GM23338 (cell line): ENCODE data around the gene ESR2. TPM values are rescaled to one million over a fixed set of nuclear protein-coding genes. Genes with fewer than 3 reads are reported as not detected.
A peak's percentile ranks its signal among the peaks of the same experiment; 100 is the strongest.

Experiments
- ATAC-seq: fragments of 200-7000 bp; cut with Tn5 transposase; 3 replicates; pipeline ENCODE4 v1.9.1; 2020
- DNase-seq: peaks from one replicate; pipeline ENCODE4 v3.0.0-alpha.2; 2015; ENCODE audit warnings: low spot score
- H2AFZ ChIP-seq: fragments of 200-600 bp; sonication (generic); 2 replicates; pipeline ENCODE4 v1.8.0; 2016; ENCODE audit warnings: antibody characterized with exemption, mild to moderate bottlenecking, moderate library complexity
- H3F3A ChIP-seq: fragments of 200-600 bp; sonication (generic); replicated peaks from 2 replicates; pipeline ENCODE4 v1.8.0; 2017; ENCODE audit warnings: antibody characterized with exemption, mixed run types, low read depth
- H3K27ac ChIP-seq: fragments of 200-600 bp; sonication (generic); 2 replicates; pipeline ENCODE4 v1.6.1; 2016; ENCODE audit warnings: low read depth
- H3K27me3 ChIP-seq: fragments of 200-600 bp; sonication (generic); 2 replicates; pipeline ENCODE4 v1.8.0; 2016; ENCODE audit warnings: mild to moderate bottlenecking, mixed run types, moderate library complexity; ENCODE audit not compliant: insufficient read depth
- H3K36me3 ChIP-seq: fragments of 200-600 bp; sonication (generic); 2 replicates; pipeline ENCODE4 v1.8.0; 2016; ENCODE audit warnings: mild to moderate bottlenecking; ENCODE audit not compliant: insufficient read depth
- H3K4me1 ChIP-seq: fragments of 200-600 bp; sonication (generic); 2 replicates; pipeline ENCODE4 v1.8.0; 2016; ENCODE audit warnings: mild to moderate bottlenecking, moderate library complexity; ENCODE audit not compliant: insufficient read depth
- H3K4me2 ChIP-seq: fragments of 200-600 bp; sonication (generic); 2 replicates; pipeline ENCODE4 v1.7.1; 2017; ENCODE audit warnings: mixed run types
- H3K4me3 ChIP-seq: fragments of 200-600 bp; sonication (generic); 2 replicates; pipeline ENCODE4 v1.6.1; 2016; ENCODE audit warnings: mixed run types
- H3K79me2 ChIP-seq: fragments of 200-600 bp; sonication (generic); replicated peaks from 2 replicates; pipeline ENCODE4 v1.8.0; 2017; ENCODE audit warnings: mild to moderate bottlenecking; ENCODE audit not compliant: insufficient read depth
- H3K9me2 ChIP-seq: fragments of 200-600 bp; sonication (generic); 2 replicates; pipeline ENCODE4 v1.8.0; 2017; ENCODE audit not compliant: insufficient read depth
- H4K20me1 ChIP-seq: fragments of 200-600 bp; sonication (generic); replicated peaks from 2 replicates; pipeline ENCODE4 v1.8.0; 2017; ENCODE audit warnings: mild to moderate bottlenecking; ENCODE audit not compliant: insufficient read depth
- H3K27ac Mint-ChIP-seq: 2 replicates; pipeline ENCODE4 v1.8.0; 2020; ENCODE audit warnings: inconsistent platforms, mild to moderate bottlenecking, moderate library complexity, mixed read lengths
- H3K27me3 Mint-ChIP-seq: 3 replicates; pipeline ENCODE4 v1.8.0; 2022; ENCODE audit warnings: low read depth, mild to moderate bottlenecking, moderate library complexity, mixed read lengths, inconsistent platforms; ENCODE audit not compliant: insufficient read depth, poor library complexity
- H3K36me3 Mint-ChIP-seq: 3 replicates; pipeline ENCODE4 v1.8.0; 2021; ENCODE audit warnings: low read depth, mild to moderate bottlenecking, inconsistent platforms, moderate library complexity, mixed read lengths
- H3K4me1 Mint-ChIP-seq: 3 replicates; pipeline ENCODE4 v1.8.0; 2020; ENCODE audit warnings: mild to moderate bottlenecking, inconsistent platforms, mixed read lengths
- H3K4me3 Mint-ChIP-seq: 3 replicates; pipeline ENCODE4 v1.8.0; 2021; ENCODE audit warnings: moderate library complexity, mild to moderate bottlenecking, inconsistent platforms, mixed read lengths
- H3K9me3 Mint-ChIP-seq: 3 replicates; pipeline ENCODE4 v1.8.0; 2020; ENCODE audit warnings: moderate library complexity, mild to moderate bottlenecking, inconsistent platforms, mixed read lengths
- EZH2 ChIP-seq: fragments of 200-600 bp; sonication (generic); IDR thresholded peaks from one replicate; pipeline ENCODE4 v1.8.0; 2017; ENCODE audit warnings: antibody characterized with exemption, mild to moderate bottlenecking, low read depth; ENCODE audit not compliant: unreplicated experiment
- JUNB ChIP-seq: IDR thresholded peaks from one replicate; pipeline ENCODE4 v1.6.1; 2016; ENCODE audit warnings: antibody characterized with exemption; ENCODE audit not compliant: unreplicated experiment
- NANOG ChIP-seq: IDR thresholded peaks from 2 replicates; pipeline ENCODE4 v1.6.1; 2016; ENCODE audit warnings: antibody characterized with exemption, borderline replicate concordance
- POLR2AphosphoS5 ChIP-seq: IDR thresholded peaks from 2 replicates; pipeline ENCODE4 v1.6.1; 2016; ENCODE audit warnings: antibody characterized with exemption, low read depth
- STAT1 ChIP-seq: IDR thresholded peaks from one replicate; pipeline ENCODE4 v1.6.1; 2016; ENCODE audit warnings: antibody characterized with exemption; ENCODE audit not compliant: unreplicated experiment
- polyA plus RNA-seq: library from polyadenylated mRNA; unstranded; fragments of >200 nt; fragmentation: Nextera tagmentation; extraction: Ambion mirVana; gene quantifications from 2 replicates; pipeline ENCODE4 v1.2.1, GENCODE V29; 2016
- total RNA-seq: library from RNA; depleted of rRNA; stranded (reverse); fragments of >200 nt; shearing (Covaris generic); gene quantifications from 2 replicates; pipeline ENCODE4 v1.2.3, GENCODE V29; 2014
- TF ChIP-seq, protein P1 (sequence below), 2 experiments: fragments of 200-600 bp in 1 of 2; sonication (generic) in 1 of 2; conservative IDR thresholded peaks; 2 replicates each; pipeline versions ENCODE4 v1.5.1 to v1.6.1; 2016 to 2017; ENCODE audit warnings: antibody characterized with exemption in 2 of 2, low read depth in 2 of 2, mild to moderate bottlenecking in 2 of 2, moderate library complexity in 1 of 2
- TF ChIP-seq, protein P2 (sequence below): IDR thresholded peaks from one replicate; pipeline ENCODE4 v1.6.1; 2018; ENCODE audit warnings: antibody characterized with exemption; ENCODE audit not compliant: unreplicated experiment

ESR2 gene
- total and polyA plus RNA-seq, 2 experiments from 2014 or later: 0.58 to 0.59 TPM

DNA sequence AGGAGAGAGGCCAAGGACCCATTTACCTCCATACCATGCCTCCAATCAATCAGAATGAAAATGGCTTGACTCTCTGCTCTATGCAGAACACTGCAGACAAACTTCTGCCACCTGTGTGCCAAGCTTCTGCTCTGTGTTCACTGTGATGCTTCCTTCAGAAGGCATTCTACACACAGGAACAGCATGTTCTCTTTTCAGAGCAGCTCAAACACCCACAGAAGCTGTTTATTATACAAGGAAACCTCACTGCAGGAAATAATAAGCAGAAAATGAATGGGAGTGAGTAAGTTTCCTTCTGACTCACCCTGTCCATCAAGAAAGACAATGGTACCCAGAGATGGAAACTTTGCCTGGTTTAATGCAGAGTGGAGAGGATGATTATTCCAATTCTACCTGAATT, 2.4 kb upstream of the ESR2 start:
- no peaks in the 10 kb centered on the region for H3K36me3 Mint-ChIP-seq
- Histone ChIP-seq H3K36me3 (no peaks in the 10 kb centered on the region), H3K4me2 (no peak overlapping the region), H2AFZ (no peak overlapping the region), H3K27me3 (peaks cover 29% of the 10 kb centered on the region), H3K79me2 (no peaks in the 10 kb centered on the region), H3K9me2 (no peaks in the 10 kb centered on the region), H3K4me1 (0 out of 2 replicates have a peak, but pooled peaks cover 5% of the 10 kb centered on the region), H4K20me1 (no peaks in the 10 kb centered on the region), H3K4me3 (no peak overlapping the region), H3K27ac (no peak overlapping the region), H3F3A (peaks cover 5% of the 10 kb centered on the region; the same call in 1 of the 2 replicates)
- peaks cover 24% of the 10 kb centered on the region for H3K27me3 Mint-ChIP-seq
- DNase-seq: no peak
- no peaks in the 10 kb centered on the region for H3K9me3 Mint-ChIP-seq
- no peak for ATAC-seq
- no peak overlapping the region for H3K27ac Mint-ChIP-seq
- H3K4me1 Mint-ChIP-seq: peaks cover 8% of the 10 kb centered on the region; the same call in 2 of the 3 replicates
- no peak overlapping the region for H3K4me3 Mint-ChIP-seq
- TF ChIP-seq JUNB (no peak), NANOG (no peak), EZH2 (no peak), POLR2AphosphoS5 (no peak), STAT1 (no peak)
- TF ChIP-seq, protein P1, sequence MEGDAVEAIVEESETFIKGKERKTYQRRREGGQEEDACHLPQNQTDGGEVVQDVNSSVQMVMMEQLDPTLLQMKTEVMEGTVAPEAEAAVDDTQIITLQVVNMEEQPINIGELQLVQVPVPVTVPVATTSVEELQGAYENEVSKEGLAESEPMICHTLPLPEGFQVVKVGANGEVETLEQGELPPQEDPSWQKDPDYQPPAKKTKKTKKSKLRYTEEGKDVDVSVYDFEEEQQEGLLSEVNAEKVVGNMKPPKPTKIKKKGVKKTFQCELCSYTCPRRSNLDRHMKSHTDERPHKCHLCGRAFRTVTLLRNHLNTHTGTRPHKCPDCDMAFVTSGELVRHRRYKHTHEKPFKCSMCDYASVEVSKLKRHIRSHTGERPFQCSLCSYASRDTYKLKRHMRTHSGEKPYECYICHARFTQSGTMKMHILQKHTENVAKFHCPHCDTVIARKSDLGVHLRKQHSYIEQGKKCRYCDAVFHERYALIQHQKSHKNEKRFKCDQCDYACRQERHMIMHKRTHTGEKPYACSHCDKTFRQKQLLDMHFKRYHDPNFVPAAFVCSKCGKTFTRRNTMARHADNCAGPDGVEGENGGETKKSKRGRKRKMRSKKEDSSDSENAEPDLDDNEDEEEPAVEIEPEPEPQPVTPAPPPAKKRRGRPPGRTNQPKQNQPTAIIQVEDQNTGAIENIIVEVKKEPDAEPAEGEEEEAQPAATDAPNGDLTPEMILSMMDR (conservative IDR thresholded peaks at IDR 0.05; ENCODE audit: low read depth in 2 of 2): no peak
- TF ChIP-seq, protein P2, sequence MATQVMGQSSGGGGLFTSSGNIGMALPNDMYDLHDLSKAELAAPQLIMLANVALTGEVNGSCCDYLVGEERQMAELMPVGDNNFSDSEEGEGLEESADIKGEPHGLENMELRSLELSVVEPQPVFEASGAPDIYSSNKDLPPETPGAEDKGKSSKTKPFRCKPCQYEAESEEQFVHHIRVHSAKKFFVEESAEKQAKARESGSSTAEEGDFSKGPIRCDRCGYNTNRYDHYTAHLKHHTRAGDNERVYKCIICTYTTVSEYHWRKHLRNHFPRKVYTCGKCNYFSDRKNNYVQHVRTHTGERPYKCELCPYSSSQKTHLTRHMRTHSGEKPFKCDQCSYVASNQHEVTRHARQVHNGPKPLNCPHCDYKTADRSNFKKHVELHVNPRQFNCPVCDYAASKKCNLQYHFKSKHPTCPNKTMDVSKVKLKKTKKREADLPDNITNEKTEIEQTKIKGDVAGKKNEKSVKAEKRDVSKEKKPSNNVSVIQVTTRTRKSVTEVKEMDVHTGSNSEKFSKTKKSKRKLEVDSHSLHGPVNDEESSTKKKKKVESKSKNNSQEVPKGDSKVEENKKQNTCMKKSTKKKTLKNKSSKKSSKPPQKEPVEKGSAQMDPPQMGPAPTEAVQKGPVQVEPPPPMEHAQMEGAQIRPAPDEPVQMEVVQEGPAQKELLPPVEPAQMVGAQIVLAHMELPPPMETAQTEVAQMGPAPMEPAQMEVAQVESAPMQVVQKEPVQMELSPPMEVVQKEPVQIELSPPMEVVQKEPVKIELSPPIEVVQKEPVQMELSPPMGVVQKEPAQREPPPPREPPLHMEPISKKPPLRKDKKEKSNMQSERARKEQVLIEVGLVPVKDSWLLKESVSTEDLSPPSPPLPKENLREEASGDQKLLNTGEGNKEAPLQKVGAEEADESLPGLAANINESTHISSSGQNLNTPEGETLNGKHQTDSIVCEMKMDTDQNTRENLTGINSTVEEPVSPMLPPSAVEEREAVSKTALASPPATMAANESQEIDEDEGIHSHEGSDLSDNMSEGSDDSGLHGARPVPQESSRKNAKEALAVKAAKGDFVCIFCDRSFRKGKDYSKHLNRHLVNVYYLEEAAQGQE: no peak

DNA sequence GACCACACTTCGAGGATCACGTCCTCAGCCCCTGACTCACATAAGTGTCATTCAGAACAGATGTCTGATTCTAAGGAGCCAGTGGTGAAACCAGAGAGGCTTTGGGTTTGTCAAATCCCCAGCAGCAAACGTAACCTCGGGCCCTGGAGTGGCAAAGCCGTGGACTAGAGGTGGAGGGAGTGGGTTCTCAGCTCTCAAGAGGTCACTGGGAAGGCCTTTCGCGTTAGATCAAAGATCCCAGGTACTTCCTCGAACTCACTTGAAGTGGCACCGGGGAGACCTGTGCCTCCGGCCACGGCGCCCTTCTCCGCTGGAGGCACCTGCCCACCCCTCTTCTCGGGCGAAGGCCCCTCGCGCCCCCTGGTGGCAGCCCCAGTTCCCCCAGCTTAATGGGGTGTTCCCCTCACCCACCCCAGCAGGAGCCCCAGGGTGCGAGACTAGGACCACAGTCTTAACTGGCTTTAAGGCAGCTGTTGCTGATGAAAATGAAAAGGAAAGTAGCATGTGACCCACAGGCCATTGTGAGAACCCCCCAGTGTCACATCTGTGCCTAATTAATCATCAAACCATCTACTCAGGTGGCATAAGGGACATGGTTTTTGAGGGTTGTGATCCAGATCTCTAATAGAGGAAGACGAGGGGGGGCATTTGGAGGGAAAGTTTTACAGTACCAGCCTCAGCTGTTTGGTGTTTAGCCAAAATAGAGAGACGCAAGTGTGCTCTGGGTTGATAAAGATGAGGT, 672 bp upstream of the ESR2 start:
- Histone ChIP-seq H3K4me3 (peak overlapping the region; percentile 77), H3K4me2 (peak overlapping the region; percentile 95), H3F3A (peaks cover 5% of the 10 kb centered on the region; the same call in 1 of the 2 replicates), H4K20me1 (no peaks in the 10 kb centered on the region), H3K27ac (no peak overlapping the region), H3K4me1 (0 out of 2 replicates have a peak, but pooled peaks cover 5% of the 10 kb centered on the region), H3K27me3 (peaks cover 29% of the 10 kb centered on the region), H3K79me2 (no peaks in the 10 kb centered on the region), H3K9me2 (no peaks in the 10 kb centered on the region), H2AFZ (peak overlapping the region; percentile 99), H3K36me3 (no peaks in the 10 kb centered on the region)
- Mint-ChIP-seq H3K27me3 (peaks cover 24% of the 10 kb centered on the region), H3K27ac (no peak overlapping the region), H3K36me3 (no peaks in the 10 kb centered on the region), H3K9me3 (no peaks in the 10 kb centered on the region), H3K4me3 (peak overlapping the region; percentile 72), H3K4me1 (peaks cover 8% of the 10 kb centered on the region; the same call in 2 of the 3 replicates)
- DNase-seq: peak; percentile 93
- ATAC-seq: peak; percentile 96
- TF ChIP-seq POLR2AphosphoS5: no peak
- peak; percentile 2 for TF ChIP-seq EZH2
- TF ChIP-seq, protein P1 (conservative IDR thresholded peaks at IDR 0.05; ENCODE audit: low read depth in 2 of 2): peak; percentile 89 to 95
